Measurements from ENCODE around the gene RETREG3. TPM values are rescaled to one million over a fixed set of nuclear protein-coding genes. Genes with fewer than 3 reads are reported as not detected.

The RETREG3 gene
- total and polyA plus RNA-seq, 7 donors: 13.9 to 43.2 (median 35.0) TPM

DNA sequence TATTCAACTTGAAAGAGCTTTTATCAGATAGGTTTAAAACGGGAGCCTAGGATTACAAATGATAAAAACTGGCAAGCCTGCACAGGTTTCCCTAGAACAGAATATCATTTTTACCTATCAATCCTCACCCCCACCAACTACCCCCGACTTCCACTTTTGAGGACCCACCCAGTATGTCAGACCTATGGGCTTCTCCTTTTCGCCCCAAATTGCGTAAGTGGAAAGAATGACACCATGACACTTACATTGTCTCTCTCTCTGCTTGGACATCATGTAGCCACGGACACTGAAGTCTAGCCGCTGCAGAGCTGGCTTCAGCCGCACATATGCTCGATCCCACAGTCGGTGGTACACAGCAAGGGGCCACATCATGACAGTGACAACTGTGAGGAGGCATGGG is 24.3 kb downstream of the RETREG3 start:
- intact Hi-C loops (cut with DNase I): loop anchor here in 1 of 2 donors (5.0 kb wide), 1 partner anchor 177 kb away; the partner anchor contains the start of gene RAMP2
- Histone ChIP-seq H3K9me3 (no peaks in the 10 kb centered on the region), H3K27ac (peak overlapping the region; percentile 27), H3K4me1 (no peaks in the 10 kb centered on the region), H3K4me3 (no peak overlapping the region), H3K36me3 (ENCODE audit: insufficient read depth in 1 of 2, low read depth in 1 of 2) (peaks cover 18 to 100% of the 10 kb centered on the region in 2 donors), H3K27me3 (ENCODE audit: insufficient read depth in 3 of 3, low read length in 2 of 3) (no peaks in the 10 kb centered on the region)
- WGBS, 3 donors: 75 to 82% (median 77%) methylated on average over 9 of the region's 9 CpGs
- TF ChIP-seq, protein P1, sequence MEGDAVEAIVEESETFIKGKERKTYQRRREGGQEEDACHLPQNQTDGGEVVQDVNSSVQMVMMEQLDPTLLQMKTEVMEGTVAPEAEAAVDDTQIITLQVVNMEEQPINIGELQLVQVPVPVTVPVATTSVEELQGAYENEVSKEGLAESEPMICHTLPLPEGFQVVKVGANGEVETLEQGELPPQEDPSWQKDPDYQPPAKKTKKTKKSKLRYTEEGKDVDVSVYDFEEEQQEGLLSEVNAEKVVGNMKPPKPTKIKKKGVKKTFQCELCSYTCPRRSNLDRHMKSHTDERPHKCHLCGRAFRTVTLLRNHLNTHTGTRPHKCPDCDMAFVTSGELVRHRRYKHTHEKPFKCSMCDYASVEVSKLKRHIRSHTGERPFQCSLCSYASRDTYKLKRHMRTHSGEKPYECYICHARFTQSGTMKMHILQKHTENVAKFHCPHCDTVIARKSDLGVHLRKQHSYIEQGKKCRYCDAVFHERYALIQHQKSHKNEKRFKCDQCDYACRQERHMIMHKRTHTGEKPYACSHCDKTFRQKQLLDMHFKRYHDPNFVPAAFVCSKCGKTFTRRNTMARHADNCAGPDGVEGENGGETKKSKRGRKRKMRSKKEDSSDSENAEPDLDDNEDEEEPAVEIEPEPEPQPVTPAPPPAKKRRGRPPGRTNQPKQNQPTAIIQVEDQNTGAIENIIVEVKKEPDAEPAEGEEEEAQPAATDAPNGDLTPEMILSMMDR (IDR thresholded peaks at IDR 0.05): no peak
- DNase-seq: no peak
- no peak for ATAC-seq

GRCh38 chr17:42581744-42582270 is 27.4 kb downstream of the RETREG3 start:
- H3K4me1 ChIP-seq: peaks cover 11% of the 10 kb centered on the region
- peaks cover 14 to 76% of the 10 kb centered on the region in 2 donors for H3K36me3 ChIP-seq (ENCODE audit: insufficient read depth in 1 of 2, low read depth in 1 of 2)
- 80 to 83% (median 81%) methylated on average over 10 of the region's 10 CpGs for WGBS, 3 donors
- no peak for ATAC-seq
- H3K4me3 ChIP-seq: no peak overlapping the region
- H3K27me3 ChIP-seq (ENCODE audit: insufficient read depth in 3 of 3, low read length in 2 of 3): no peaks in the 10 kb centered on the region
- no peaks in the 10 kb centered on the region for H3K9me3 ChIP-seq
- intact Hi-C loops (cut with DNase I): loop anchor here in 1 of 2 donors (5.0 kb wide), 1 partner anchor 180 kb away; the partner anchor contains the start of gene RAMP2
- TF ChIP-seq, protein P1 (IDR thresholded peaks at IDR 0.05): no peak
- no peak for DNase-seq
- H3K27ac ChIP-seq: no peak overlapping the region

GRCh38 chr17:42579794-42580551 is 29.2 kb downstream of the RETREG3 start:
- DNase-seq (no peak), ATAC-seq (no peak)
- TF ChIP-seq, protein P1 (IDR thresholded peaks at IDR 0.05): no peak
- Histone ChIP-seq H3K27me3 (ENCODE audit: insufficient read depth in 3 of 3, low read length in 2 of 3) (no peaks in the 10 kb centered on the region), H3K27ac (no peak overlapping the region), H3K9me3 (no peaks in the 10 kb centered on the region), H3K4me1 (peaks cover 11% of the 10 kb centered on the region), H3K36me3 (ENCODE audit: insufficient read depth in 1 of 2, low read depth in 1 of 2) (peaks cover 6 to 63% of the 10 kb centered on the region in 2 donors), H3K4me3 (no peak overlapping the region)
- 44 to 49% (median 46%) methylated on average over 2 of the region's 2 CpGs for WGBS, 3 donors
- intact Hi-C loops (cut with DNase I): loop anchor here (5.0 kb wide), 2 partner anchors 97 to 182 kb away; partner anchors contain the start of genes RAMP2 (in 2 of the 2) and PLEKHH3 (in 1 of the 2)

DNA sequence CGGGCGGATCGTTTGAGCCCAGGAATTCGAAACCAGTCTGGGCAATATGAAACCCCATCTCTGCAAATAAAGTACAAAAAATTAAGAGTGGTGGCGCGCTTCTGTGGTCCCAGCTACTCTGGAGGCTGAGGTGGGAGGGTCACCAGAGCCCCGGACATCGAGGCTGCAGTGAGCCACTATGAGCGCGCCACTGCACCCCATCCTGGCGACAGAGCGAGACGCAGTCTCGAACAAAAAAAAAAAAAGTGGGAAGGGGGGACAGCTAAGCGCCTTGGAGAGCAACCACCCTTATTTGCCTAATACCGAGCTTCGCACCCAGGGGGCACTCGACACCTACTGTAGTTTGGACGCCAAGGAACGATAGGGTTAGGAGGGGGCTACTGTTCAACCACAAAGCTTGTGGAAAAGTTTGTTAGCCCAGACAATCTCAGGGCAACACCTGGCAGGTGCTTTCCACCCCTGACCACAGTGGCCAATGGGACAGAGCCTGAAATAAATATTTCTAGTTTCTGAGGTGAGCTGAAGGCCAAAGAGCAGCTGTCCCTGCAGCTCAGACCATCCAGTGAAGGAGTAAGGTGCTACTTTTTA is 30.8 kb downstream of the RETREG3 start:
- H3K4me3 ChIP-seq: peak overlapping the region; percentile 88
- H3K4me1 ChIP-seq: peaks cover 11% of the 10 kb centered on the region
- WGBS, 3 donors: 0 to 1% (median 1%) methylated on average over 20 of the region's 20 CpGs
- H3K36me3 ChIP-seq (ENCODE audit: insufficient read depth in 1 of 2, low read depth in 1 of 2): peaks cover 10 to 63% of the 10 kb centered on the region in 2 donors
- TF ChIP-seq, protein P1 (IDR thresholded peaks at IDR 0.05): peak; percentile 74
- ATAC-seq (peak; percentile 78 to 90 (median 84)), DNase-seq (peak; percentile 75 to 81)
- H3K27ac ChIP-seq: peak overlapping the region; percentile 86
- H3K9me3 ChIP-seq: no peaks in the 10 kb centered on the region
- intact Hi-C loops (cut with DNase I): loop anchor here (1.0 to 5.0 kb wide), 3 partner anchors 99 to 184 kb away; partner anchors contain the start of genes PLEKHH3 (in 1 of the 2) and RAMP2 (in 1 of the 2)
- H3K27me3 ChIP-seq (ENCODE audit: insufficient read depth in 3 of 3, low read length in 2 of 3): no peaks in the 10 kb centered on the region

Data from psoas muscle (tissue), 8 donors.